HepG2 (cell line): ENCODE data around the gene BMP2K. TPM values are rescaled to one million over a fixed set of nuclear protein-coding genes. Genes with fewer than 3 reads are reported as not detected.
"Not testable (repeated sequence)": the region's sequence is repeated elsewhere in the genome, so short reads cannot be mapped to it uniquely, and the experiment has no call there.

ENCODE experiments used
- ATAC-seq: fragments of 200-7000 bp; cut with Tn5 transposase; 3 replicates; pipeline ENCODE4 v1.9.1; 2020; ENCODE audit warnings: mild to moderate bottlenecking, moderate library complexity
- BruUV-seq: library from RNA; stranded (reverse); fragments of 400-500 nt; replicated peaks from 2 replicates; lab custom pipeline; 2021; lab: Mats Ljungman, UMichigan
- CTCF ChIA-PET: fragments of 300-600 bp; formaldehyde crosslinking; extraction: SDS; loops from one replicate; lab custom pipeline; 2021; ENCODE audit warnings: low total read pairs, inconsistent platforms, low intra/inter-chr PET ratio; lab: Yijun Ruan, JAX
- POLR2A ChIA-PET: fragments of 350-600 bp; sonication (Branson Sonifier 250); formaldehyde crosslinking; loops from one replicate; lab custom pipeline; 2020; ENCODE audit warnings: antibody characterized with exemption, inconsistent platforms; lab: Yijun Ruan, JAX
- DNase-seq: peaks from one replicate; pipeline ENCODE4 v3.0.0-alpha.2; 2015; ENCODE audit warnings: low spot score
- FAIRE-seq: peaks from 3 replicates; lab custom pipeline; 2011; peaks lifted over from hg19 to GRCh38; lab: Jason Lieb, UNC
- H2AFZ ChIP-seq: one replicate; pipeline ENCODE4 v1.6.1; 2011; ENCODE audit warnings: low read length, inconsistent platforms
- H3K27ac ChIP-seq: fragments of 300-600 bp; 3 replicates; pipeline ENCODE4 v1.8.0; 2011; ENCODE audit warnings: mixed run types, mild to moderate bottlenecking, mixed read lengths, low read length, inconsistent platforms; ENCODE audit not compliant: insufficient read depth; ENCODE audit errors: extremely low read length
- H3K27me3 ChIP-seq, 2 experiments: fragments of 200-600 bp in 1 of 2; 2 replicates in 1 of 2; 3 replicates in 1 of 2; pipeline versions ENCODE4 v1.6.0 to v1.8.0; 2011; ENCODE audit warnings: low read length in 2 of 2, mild to moderate bottlenecking in 2 of 2, moderate library complexity in 2 of 2, inconsistent platforms in 1 of 2; ENCODE audit not compliant: insufficient read depth in 2 of 2, control insufficient read depth in 1 of 2
- H3K36me3 ChIP-seq, 2 experiments: fragments of 200-600 bp in 1 of 2; replicated peaks in 1 of 2; 2 replicates in 1 of 2; 3 replicates in 1 of 2; pipeline versions ENCODE4 v1.5.1 to v1.8.0; 2011; ENCODE audit warnings: low read length in 2 of 2, inconsistent platforms in 1 of 2; ENCODE audit not compliant: insufficient read depth in 2 of 2, control insufficient read depth in 1 of 2
- H3K4me1 ChIP-seq: 2 replicates; pipeline ENCODE4 v1.5.1; 2012; ENCODE audit warnings: low read length, inconsistent platforms; ENCODE audit not compliant: insufficient read depth
- H3K4me2 ChIP-seq: 2 replicates; pipeline ENCODE4 v1.6.0; 2011; ENCODE audit warnings: low read depth, low read length, inconsistent platforms
- H3K4me3 ChIP-seq, 3 experiments: fragments of 200-600 bp in 1 of 3; sonication (generic), shearing (Covaris generic) in 1 of 3; replicated peaks in 1 of 3; 2 replicates each; pipeline ENCODE4 v1.5.1; 2011 to 2016; ENCODE audit warnings: low read length in 3 of 3, inconsistent platforms in 2 of 3, low read depth in 2 of 3, mild to moderate bottlenecking in 2 of 3, control low read depth in 1 of 3, mixed read lengths in 1 of 3; ENCODE audit not compliant: insufficient read depth in 1 of 3
- H3K79me2 ChIP-seq: one replicate; pipeline ENCODE4 v1.6.1; 2011; ENCODE audit warnings: low read length, inconsistent platforms; ENCODE audit not compliant: insufficient read depth
- H3K9ac ChIP-seq: 2 replicates; pipeline ENCODE4 v1.6.0; 2011; ENCODE audit warnings: mild to moderate bottlenecking, low read depth, low read length, inconsistent platforms; ENCODE audit not compliant: insufficient read depth
- H3K9me3 ChIP-seq: 2 replicates; pipeline ENCODE4 v1.5.1; 2012; ENCODE audit warnings: mild to moderate bottlenecking, low read length
- H4K20me1 ChIP-seq: 2 replicates; pipeline ENCODE4 v1.6.0; 2011; ENCODE audit warnings: inconsistent platforms, mild to moderate bottlenecking, low read length, moderate library complexity; ENCODE audit not compliant: insufficient read depth
- MAFF ChIP-seq: IDR thresholded peaks from 2 replicates; pipeline ENCODE4 v1.6.1; 2011; ENCODE audit warnings: low read depth, low read length, improper control_type of control experiment
- MAFK ChIP-seq, 2 experiments: IDR thresholded peaks in 1 of 2; conservative IDR thresholded peaks in 1 of 2; 2 replicates each; pipeline ENCODE4 v1.6.1; 2011; ENCODE audit warnings: improper control_type of control experiment in 2 of 2, low read length in 2 of 2
- ZNF772 ChIP-seq: sonication (generic); formaldehyde crosslinking; IDR thresholded peaks from 2 replicates; pipeline ENCODE4 v1.5.0; 2020; ENCODE audit warnings: mild to moderate bottlenecking, missing genetic modification reagents
- WGBS: methylation state at CpG from one replicate; pipeline ENCODE4 v1.1.6; 2017; ENCODE audit warnings: low lambda C conversion rate; 5-methylcytosine and 5-hydroxymethylcytosine counted together
- in situ Hi-C: cut with HindIII; loops from 2 replicates; pipeline ENCODE4 v1.10.0; 2017; ENCODE audit warnings: low pct_unique_long_range_greater_than_20kb; ENCODE audit not compliant: extremely low pct_ligation_motif_present
- intact Hi-C: fragments of 100-400 bp; cut with micrococcal nuclease; formaldehyde crosslinking; loops from one replicate; pipeline ENCODE4 v1.10.0; 2022; ENCODE audit not compliant: unreplicated experiment
- polyA plus RNA-seq, 8 experiments: library from polyadenylated mRNA; depleted of rRNA in 3 of 8; stranded (reverse) in 7 of 8; unstranded in 1 of 8; fragments of >200 nt; fragmentation: Illumina TruSeq in 4 of 8; extraction: Trizol in 4 of 8; gene quantifications; 2 replicates each; pipeline versions ENCODE4 v1.2.1 to v1.2.3, GENCODE V29; 2011 to 2016; ENCODE audit warnings: low read depth in 4 of 8, missing spikeins in 1 of 8, mixed read lengths in 1 of 8; ENCODE audit not compliant: insufficient read depth in 1 of 8
- total RNA-seq, 5 experiments: library from RNA; depleted of rRNA; stranded (reverse); fragments of >200 nt; fragmentation: Illumina TruSeq; extraction: Trizol; gene quantifications; 2 replicates each; pipeline ENCODE4 v1.2.3, GENCODE V29; 2016; ENCODE audit warnings: low read depth in 1 of 5

BMP2K gene
- total and polyA plus RNA-seq, 2 of the 13 experiments (the other 11 are each of a cell fraction or from before 2014, with no cell fraction given), result 8.6 to 15.2 TPM

DNA sequence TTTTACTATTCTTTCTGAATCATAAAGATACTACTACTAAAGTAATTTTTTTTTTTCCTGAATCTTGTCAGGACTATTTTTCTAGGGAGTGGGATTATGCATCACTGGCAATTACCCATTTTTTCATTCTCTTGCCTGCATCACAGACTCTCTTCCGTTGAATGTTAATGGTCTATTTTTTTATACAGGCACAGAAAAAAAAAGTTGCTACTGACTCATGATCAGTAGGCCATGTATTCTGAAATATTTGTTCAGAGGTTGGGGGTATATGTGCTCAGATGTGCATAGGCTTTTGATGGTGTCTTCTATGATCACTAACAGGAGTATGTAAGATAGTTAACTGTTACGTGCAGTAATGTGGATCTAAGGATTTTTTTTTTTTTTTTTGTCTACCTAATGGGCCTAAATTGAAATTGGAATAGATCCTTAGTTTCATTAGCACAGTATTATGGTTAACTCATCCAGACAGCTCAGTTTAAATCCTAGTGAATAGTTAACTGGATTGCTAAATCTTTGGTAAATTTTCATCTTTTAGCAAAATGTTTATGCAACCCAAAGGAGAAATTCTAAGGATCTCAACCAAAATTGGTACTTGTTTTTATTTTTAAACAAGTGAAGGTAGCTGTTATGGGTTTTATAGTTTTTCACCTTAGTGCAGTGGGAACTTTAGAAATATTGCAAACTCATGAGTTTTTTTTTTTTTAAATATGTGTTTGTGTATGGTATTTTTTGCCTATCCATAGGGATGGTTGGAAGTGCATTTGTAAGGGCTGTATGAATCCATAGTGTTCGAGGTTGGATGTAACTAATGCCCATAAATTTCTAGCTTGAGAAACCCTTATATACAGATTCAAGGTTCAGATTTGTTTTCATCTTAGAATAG, 12.1 kb downstream of the BMP2K start:
- Histone ChIP-seq H2AFZ (no peak overlapping the region), H3K27ac (no peak overlapping the region), H3K27me3 (no peaks in the 10 kb centered on the region), H4K20me1 (0 out of 2 replicates have a peak, but pooled peaks cover 5% of the 10 kb centered on the region), H3K4me2 (0 out of 2 replicates have a peak overlapping the region, but pooled peaks have one; percentile 5), H3K79me2 (peaks cover 60% of the 10 kb centered on the region), H3K9ac (no peak overlapping the region), H3K36me3 (no peaks in the 10 kb centered on the region), H3K4me3 (no peak overlapping the region; a peak in 1 of 6 replicates), H3K9me3 (no peaks in the 10 kb centered on the region), H3K4me1 (peaks cover 21% of the 10 kb centered on the region)
- no TSS peak for BruUV-seq
- ChIA-PET CTCF (no interaction called here), POLR2A (no interaction called here)
- FAIRE-seq, result no peak
- intact Hi-C loops, result no loop called here
- 76% methylated on average over 3 of the region's 3 CpGs for WGBS
- DNase-seq, result no peak
- in situ Hi-C loops, result no loop called here
- TF ChIP-seq MAFK (conservative IDR thresholded peaks at IDR 0.05 in 1 of 2, IDR thresholded peaks at IDR 0.05 in 1 of 2; ENCODE audit: low read length in 2 of 2) (peak; percentile 47 to 75), ZNF772 (CRISPR knock-in tag) (no peak), MAFF (peak; percentile 48)
- TF ChIP-seq, all 625 proteins: peak for 2
- ATAC-seq, result no peak

DNA sequence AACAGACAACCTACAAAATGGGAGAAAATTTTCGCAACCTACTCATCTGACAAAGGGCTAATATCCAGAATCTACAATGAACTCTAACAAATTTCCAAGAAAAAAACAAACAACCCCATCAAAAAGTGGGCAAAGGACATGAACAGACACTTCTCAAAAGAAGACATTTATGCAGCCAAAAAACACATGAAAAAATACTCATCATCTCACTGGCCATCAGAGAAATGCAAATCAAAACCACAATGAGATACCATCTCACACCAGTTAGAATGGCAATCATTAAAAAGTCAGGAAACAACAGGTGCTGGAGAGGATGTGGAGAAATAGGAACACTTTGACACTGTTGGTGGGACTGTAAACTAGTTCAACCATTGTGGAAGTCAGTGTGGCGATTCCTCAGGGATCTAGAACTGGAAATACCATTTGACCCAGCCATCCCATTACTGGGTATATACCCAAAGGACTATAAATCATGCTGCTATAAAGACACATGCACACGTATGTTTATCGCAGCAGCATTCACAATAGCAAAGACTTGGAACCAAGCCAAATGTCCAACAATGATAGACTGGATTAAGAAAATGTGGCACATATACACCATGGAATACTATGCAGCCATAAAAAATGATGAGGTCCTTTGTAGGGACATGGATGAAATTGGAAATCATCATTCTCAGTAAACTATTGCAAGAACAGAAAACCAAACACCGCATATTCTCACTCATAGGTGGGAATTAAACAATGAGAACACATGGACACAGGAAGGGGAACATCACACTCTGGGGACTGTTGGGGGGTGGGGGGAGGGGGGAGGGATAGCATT, 19.7 kb downstream of the BMP2K start:
- H3K79me2 ChIP-seq, result peaks cover 19% of the 10 kb centered on the region

More for the DNA sequence above, 19.7 kb downstream of the BMP2K start:
- H3K4me3 ChIP-seq, BruUV-seq, H3K4me1 ChIP-seq, FAIRE-seq, intact Hi-C loops, H3K27me3 ChIP-seq, ATAC-seq, H4K20me1 ChIP-seq, DNase-seq, H3K36me3 ChIP-seq, H3K9me3 ChIP-seq, H2AFZ ChIP-seq, CTCF ChIA-PET, POLR2A ChIA-PET, H3K4me2 ChIP-seq, H3K27ac ChIP-seq, H3K9ac ChIP-seq, in situ Hi-C loops: not testable (repeated sequence)
- WGBS, result 99% methylated on average over 4 of the region's 5 CpGs
